HG02970 (cell line): ENCODE data around the gene HCN3.

ENCODE experiments used
- ATAC-seq: cut with Tn5 transposase; IDR thresholded peaks from one replicate; pipeline ENCODE4 v1.9.1; 2021; ENCODE audit warnings: mild to moderate bottlenecking, moderate library complexity, moderate number of reproducible peaks; ENCODE audit not compliant: unreplicated experiment, low FRiP score

HCN3 gene

DNA sequence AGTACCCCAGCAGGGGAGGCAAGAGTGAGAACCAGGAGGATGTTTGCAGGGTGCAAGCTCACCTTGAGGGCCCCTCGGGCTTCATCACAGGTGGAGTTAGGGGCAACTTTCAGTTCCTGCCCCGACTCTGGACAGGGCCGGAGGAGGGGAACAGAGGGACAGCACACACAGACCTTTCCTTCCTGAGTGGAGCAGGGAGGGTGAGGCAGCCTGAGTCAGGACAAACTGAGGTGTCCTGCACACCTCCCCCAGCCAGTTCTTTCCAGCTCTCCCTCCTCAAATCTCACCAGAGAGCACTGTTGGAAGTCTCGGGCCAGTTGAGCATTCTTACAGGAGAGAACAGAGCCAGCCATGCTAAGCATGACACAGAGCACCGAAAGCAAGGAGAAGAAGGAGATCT, 23.5 kb upstream of the HCN3 start:
- ATAC-seq: no peak

DNA sequence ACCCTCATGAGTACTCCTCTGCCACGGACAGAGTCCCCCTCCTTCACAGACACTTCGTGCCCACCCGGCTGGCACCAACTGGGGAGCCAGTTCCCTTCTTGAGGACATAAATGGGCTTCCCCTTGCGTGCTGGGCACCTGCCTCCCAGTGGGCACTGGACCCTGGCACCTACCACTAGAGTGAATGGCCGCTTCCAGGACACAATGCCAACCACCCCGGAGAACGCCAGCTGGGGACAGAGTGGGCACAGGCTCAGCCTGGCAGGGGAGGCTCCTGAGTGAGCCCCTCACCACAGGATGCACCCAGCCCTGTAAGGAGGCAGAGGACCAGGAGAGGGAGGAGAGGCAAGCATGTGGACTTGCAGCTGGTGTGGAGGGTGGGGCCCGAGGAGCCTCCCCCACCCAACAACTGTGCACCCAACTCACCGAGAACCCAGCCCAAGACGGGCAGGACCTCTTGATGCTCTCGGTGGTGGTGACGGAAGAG, 23.0 kb upstream of the HCN3 start:
- ATAC-seq: no peak

DNA sequence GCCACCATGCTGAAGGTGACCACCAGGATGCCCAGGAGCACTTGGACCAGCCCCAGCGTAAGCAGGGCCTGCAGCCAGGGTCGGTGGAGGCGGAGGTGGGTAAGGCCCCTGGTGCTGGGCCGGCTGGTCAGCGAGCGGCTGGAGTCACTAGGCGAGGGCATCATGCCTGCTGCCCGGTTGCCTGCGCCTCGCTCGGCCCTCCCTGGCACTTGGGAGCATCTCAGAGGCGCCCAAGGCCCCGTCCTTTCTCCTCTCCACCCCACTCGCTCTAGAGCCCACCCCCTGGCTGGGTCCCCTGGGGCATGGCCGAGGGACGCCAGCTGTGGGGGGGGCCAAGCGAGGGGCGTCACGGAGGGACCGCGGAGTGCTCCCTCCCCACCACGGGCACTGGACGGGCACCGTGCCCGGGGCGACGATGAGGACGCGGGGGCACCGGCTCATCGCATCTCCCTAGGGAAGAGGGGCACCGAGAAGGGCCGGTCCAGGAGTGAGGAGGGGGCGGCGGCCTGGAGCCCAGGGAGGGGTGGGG, 22.5 kb upstream of the HCN3 start:
- no peak for ATAC-seq

DNA sequence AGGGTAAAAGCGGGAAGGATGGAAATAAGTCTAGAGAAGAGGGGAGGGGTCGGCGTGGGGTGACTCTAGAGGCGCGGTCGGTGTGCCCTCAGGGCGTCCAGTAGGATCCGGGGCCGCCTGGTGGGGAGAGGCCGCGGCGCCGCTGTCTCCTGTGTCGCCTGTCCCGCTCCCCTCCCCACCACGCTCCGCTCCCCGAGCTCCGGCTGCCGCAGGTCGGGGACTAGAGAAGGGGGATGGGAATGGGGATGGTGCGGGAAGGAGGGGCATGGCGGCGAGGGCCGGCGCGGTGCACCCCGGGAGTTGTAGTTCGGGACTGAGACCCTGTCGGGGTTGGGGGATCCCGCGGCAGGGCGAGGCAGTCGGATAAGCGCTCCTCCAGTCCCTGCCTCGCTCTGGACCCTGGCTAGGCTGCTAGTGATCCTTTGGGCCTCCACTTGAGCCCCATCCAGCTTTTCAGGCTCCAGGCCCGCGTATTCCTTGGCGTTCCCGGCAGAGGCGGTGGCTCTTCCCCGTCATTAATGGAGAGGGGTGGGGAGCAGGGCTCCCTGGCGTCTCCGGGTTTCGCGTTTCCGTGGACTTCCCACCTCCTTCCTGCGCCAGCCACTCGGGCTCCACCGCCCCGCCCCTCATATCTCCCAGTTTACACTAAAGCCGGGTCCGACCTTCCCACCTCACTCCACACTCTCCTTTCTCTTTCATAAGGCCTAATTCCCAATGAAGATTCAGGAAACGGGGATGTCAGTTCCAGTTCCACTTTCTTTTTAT, 21.8 kb upstream of the HCN3 start, which contains the start of gene ENTREP3:
Gene ENTREP3, minus strand, starts transcription at position 241 of the 765 bp plus-strand sequence. CDS start 606 bp downstream, outside the sequence.
- ATAC-seq: peak; percentile 46

DNA sequence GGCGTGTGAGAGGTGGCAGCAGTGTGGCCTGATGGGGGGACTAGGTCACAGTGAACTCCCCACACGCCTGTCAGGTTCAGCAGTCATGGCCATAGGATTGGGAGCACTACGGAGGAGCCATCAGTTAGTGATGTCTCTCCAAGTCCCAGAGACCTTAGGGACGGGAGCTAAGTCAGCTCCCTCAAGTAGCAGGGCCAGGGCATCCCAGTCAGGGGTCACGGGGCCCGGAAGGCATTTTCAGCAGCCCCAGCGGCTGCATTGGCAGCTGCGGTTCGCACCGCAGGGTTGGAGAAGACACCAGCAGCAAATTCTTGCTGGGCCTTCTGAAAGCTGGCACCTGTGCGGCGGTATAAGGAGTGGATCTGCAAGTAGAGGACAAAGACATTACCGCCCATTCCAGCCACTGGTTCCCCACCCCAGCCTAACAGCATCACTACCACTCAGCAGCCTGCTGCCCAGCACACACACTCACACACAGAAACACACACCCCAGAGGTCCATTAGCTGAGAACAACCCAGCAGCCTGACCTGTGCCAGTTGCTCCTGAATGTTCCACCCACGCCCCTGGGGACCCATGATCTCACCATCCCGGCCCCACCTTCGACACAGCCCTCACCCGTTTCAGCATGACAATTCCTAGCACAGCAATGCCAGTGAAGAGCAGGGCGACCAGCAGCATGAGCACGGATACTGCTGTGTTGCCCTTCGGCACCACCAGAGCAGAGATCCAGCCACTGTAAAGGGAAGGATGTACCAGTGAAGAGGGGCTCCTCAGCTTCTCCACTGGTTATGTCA, 21.0 kb upstream of the HCN3 start:
- no peak for ATAC-seq

DNA sequence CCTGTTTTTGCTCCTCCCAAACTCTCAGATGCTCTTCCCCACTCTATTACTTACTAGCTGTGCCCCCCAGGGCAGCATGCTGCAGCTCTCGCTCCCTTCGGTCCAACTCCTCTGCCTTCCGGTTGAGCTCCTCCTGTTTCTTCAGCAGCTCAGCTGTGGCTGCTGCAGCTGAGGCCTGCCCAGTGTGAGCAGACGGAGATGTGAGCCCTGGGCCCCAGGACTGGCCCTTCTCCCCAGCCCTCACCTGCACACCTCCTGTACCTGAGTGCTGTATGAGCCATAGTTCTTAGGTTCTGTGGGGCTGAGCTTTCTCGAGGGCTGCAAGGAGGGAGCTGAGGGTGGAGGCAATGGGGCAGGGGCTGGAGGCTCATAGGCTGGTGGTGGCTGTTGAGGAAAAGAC, 17.0 kb upstream of the HCN3 start:
- ATAC-seq: no peak

DNA sequence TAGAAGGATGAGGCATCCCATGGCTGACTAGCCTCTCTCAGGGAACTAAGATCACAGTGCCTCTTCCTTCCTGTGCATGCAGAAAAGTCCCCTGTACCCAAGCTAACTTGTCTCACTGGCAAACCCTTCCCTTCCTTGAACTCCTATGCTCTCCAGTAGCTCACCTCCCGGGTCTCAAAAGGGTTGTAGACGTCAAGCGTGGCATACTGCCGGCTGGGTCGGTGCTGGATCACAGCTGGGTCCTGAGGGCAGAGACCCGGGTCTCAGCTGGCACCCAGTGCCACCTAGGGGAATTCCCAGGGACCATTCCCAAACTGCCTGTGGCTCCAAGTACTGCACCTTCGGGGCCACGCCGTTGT, 15.8 kb upstream of the HCN3 start:
- peak; percentile 9 for ATAC-seq

DNA sequence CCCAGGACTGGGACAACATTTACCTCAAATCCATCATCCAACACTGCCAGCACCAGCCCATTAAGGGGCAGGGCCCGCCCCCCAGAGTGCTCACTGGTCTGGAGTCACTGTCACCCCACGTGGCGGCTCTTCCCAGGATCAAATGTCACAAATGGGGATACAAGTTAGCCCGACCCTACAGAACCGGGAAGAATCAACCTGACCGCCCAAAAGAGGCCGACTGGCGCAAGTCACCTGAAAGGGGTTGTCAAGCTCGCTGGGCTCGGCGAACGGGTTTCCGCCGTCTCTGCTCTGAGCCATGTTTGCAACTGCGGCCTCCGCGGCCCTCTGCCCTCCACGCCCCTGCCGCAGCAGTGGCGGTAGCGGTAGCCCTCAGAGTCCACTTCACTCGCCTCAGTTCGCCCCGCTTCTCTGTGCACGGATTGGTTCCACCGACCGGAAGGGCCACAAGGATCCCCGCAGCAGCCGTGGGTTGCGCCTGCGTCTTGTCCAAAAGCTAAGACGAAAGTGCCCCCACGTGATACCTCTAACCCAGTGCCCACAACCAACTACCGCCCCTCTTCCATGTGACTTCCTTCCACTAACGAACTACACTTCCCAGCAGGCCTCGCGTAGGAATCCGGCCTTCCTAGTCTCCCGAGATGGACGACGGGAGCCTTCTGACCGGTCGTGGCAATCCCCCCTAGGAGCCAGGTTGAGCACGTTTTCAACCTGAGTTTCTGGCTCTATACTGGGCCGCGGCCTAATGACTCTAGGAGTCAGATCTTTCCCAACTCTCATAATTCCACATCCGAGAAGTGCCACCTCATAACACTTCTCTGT, 15.2 kb upstream of the HCN3 start, which contains the start of gene SCAMP3:
Gene SCAMP3, minus strand, starts transcription at position 509 of the 822 bp plus-strand sequence. Its CDS starts 209 bp downstream, at position 300.
- peak; percentile 72 for ATAC-seq

DNA sequence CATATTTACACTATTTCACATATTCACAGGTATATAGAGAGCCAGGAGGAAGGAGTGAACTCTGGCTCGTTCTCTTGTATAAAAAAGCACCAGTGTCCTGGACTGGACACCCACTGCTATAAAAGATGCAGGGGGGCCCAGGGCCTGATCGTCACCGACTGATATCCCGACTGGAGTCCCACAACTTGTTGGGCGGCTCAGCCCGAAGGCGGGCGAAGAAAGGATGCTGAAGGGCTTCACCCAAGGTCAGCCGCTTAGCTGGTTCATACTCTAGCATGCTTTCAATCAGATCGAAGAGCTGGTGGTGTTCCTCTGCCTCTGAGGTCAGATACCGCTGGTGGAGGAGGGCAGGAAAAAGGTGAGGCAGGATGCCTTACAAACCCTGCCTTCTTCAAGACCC, 14.2 kb upstream of the HCN3 start:
- ATAC-seq: no peak

DNA sequence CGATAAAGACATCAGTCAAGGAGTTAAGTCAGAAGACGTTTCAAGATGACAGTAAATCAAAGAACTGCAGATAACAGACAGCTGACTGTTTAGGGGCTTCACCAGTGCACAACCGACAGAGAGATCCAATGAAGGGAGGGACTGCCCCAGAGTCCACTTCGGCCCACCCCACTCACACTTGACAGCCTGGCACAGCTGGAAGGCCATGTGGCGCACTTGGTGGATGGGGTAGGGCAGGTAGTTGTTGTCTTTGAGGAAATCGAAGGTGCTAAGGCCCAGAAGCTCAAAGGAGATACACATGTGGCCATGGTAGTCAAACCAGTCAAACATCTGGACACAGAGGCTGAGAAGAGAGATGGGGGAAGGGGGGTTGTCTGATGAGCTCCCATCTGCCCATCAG, 10.7 kb upstream of the HCN3 start:
- no peak for ATAC-seq

DNA sequence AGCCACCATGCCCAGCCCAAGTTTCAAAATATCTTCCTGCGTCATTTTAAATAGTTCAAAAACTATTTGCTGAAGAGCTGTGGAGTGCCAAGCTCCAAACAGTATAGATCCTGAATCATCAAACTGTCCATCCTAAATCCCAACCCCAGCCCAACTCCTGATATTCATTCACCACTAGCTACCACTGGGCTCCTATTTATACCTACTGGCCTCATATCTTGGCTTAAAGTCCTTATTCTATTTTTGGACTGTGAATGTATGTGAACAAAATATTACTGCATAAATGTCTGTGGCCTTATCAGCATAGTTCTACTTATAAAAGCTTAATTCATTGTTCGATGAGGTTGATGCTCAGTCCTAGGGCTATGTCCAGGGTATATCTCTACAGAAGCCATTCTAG, 9.9 kb upstream of the HCN3 start:
- no peak for ATAC-seq

DNA sequence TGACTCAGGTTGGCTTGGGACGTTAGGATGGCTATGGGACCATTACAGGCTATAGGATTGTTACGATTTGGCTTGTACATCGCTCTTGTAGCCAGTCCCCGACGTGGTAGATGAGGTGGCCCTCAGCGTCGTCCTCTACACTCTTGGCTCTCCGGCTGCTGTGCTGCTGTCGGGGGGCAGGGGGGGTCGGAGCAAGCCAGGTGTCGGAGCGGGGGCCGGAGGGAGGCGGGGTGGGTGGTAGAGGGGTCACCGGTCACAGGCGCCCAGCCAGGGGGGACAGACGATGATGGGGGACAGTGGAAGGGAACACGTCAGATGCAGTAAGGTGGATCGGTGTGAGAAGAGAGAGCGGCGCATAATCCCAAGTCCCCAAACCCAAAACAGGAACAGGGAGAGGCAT, 8.6 kb upstream of the HCN3 start:
- no peak for ATAC-seq

DNA sequence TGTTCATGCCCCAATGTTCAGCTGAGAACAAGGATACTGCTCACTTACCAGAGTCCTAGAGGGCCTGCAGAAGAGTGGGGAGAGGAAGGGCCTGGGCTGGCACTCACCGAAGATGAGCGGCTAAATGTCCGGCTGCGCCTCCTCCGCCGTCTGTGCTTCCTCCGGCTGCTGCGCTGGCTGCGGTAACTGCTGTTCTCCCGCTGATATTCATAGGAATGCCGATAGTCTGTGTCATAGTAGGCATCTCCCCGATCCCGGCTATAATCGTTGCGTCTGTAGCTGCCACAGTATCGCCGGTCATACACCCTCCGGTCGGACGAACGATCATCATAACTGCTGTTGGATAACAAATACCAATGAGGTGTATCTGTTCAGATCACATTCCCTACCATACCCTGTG, 7.9 kb upstream of the HCN3 start:
- ATAC-seq: no peak

DNA sequence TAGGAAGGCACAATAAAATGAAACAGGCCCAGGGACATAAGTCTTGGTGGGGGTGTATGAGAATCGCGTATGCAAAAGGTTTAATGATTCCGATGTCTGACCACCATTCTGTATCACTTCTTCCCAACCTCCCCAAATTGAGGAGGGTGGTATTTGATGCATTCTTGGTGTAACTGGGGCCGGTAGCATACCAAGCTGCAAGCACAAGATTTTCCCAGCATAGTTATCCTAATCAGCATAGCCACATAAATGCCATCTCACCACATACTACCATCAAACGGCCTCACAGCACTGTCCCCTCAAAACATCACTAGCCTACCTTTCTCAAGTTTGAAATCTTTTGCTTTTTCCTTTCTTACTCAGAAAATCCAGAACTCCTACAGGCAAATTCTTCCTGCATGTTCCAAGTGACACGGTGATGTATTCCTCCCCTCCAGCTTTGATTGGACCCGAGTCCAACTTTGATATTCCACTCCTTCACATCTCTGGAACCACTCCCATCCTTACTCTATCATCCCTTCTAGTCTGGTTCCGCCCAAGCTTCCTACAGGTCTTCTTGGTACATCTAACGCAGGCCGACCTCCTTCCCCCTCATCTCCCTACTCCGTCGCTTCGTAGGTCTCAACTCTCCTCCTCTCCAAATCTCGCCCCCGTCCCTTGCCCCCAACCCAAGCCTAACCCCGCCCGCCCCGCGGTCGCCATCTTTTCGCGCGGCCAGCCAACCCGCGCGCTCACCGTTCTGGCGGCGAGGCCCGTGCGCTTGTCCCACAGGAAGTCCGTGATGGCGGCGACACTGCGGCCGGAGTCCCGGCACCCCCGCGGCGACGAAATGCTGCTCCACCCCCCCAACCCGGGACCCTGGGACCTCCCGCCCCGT, 4.6 kb upstream of the HCN3 start:
- peak; percentile 33 for ATAC-seq

DNA sequence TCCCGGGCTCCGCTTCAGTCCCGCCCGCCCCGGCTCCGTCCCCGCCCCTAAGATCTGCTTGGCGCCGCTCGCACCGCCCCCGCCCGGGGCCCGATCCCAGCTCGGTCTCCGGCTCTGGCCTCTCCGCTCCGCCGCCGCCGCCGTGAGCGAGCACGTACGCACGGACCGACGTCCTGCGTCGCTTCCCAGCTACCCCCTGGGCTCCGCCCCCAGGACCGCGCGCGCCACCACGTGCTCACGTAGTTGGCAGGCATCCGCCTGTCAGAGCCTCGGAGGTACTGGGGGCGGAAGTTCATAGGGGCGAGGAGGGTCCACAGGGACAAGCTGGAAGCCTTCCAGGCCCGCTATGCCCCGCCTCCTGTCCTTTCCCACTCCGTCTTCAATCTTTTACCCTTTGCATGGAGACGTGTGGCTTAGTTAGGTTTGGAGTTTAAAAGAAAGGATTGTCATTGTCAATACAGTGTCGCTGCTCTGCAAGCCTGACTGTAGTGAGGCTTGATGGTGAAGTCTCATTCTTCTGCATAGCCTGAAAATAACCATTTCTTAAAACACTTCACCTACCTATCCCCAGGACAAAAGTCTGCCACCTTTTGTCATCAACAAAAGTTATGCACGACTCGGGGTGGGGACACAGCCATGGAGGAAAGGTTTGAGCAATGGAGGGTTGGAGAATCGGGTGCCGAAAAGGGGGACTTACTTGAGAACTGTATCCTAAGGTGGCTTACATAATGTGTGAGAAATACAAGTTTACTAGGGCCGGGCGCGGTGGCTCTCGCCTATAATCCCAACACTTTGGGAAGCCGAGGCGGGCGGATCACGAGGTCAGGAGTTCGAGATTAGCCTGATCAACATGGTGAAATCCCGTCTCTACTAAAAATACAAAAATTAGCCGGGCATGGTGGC, 3.7 kb upstream of the HCN3 start, which contains the start of gene CLK2:
Gene CLK2, minus strand, starts transcription at position 162 of the 903 bp plus-strand sequence. CDS start 2,527 bp downstream, outside the sequence.
- peak; percentile 67 for ATAC-seq

DNA sequence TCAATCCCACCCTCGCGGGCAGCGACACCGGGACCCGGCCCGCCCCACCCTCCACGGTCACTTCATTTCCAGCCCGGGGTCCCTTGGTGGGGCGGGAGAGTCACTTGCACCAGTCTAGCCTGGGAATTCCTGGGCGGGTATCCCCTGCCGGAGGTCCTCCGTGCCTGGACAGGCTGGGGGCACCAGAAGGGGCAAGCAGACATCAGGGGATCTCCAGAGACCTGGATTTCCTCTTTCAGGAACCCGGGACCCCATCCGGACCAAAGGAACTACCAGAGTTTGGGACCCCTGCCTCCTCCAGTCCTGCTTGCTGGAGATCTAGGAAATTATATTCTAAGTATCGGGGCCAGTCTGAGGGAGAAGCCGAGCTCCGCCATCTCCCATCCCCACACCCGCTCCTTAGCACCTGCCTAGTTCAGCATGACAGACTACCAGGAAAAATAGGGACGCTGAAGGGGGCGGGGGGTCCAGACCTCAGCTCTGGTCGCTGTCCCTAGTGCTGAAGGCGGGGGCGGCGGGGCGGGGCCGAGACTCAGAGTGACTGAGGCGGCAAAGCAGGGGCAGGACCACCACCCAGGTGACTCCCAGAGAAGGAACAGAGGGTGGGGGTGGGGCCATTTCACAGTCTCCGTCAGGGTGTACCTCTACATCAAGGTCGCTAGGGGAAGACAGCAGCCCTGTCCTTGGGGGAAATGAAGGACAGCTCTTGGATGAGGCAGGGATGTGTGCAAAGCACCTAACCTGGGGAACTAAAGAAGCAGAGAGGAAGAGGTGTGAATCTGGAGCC, 832 bp downstream of the HCN3 start:
- no peak for ATAC-seq

DNA sequence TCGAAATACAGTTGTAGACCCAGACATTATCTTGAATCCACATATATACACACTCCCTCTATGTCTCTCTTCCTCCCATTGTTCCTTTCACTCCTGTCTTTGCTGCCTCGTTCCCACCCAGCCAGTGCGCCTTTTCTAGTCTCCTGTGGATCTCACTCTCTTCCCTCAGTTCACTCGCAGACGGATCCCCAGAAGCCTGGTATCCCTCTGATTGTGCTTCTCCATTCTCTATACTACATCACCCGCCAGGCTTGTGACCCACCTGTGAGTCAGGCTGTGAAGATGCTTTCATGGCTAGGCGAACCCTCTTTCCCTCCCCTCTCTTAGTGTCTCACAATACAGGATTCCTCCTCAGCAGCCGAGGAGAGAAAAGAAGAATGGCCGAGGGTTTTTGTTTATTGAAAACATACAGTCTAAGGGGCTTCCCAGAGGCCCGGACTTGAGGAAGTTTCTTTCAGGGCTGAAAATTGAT, 1.5 kb downstream of the HCN3 start:
- ATAC-seq: no peak
